Adrenal gland (tissue), 5 donors: Measurements from ENCODE around the gene LRRC36.

ENCODE experiments used
- POLR2A ChIP-seq, 2 donors: fragments of 450-650 bp; IDR thresholded peaks; one replicate each; pipeline ENCODE4 v1.6.1; 2017; ENCODE audit warnings: antibody characterized with exemption in 2 of 2, mild to moderate bottlenecking in 2 of 2, moderate library complexity in 1 of 2
- TF ChIP-seq, protein P1 (sequence below), 6 experiments: fragments of 450-650 bp in 4 of 6; fragments of 200-600 bp in 2 of 6; sonication (generic) in 1 of 6; IDR thresholded peaks; 1 replicate in 5 of 6; 2 replicates in 1 of 6; pipeline versions ENCODE4 v1.5.1 to v1.8.0; 2016 to 2021; ENCODE audit warnings: antibody characterized with exemption in 6 of 6, mild to moderate bottlenecking in 2 of 6, moderate library complexity in 1 of 6
- donor health status: DM: no; HTN: no; CAD: no.

DNA sequence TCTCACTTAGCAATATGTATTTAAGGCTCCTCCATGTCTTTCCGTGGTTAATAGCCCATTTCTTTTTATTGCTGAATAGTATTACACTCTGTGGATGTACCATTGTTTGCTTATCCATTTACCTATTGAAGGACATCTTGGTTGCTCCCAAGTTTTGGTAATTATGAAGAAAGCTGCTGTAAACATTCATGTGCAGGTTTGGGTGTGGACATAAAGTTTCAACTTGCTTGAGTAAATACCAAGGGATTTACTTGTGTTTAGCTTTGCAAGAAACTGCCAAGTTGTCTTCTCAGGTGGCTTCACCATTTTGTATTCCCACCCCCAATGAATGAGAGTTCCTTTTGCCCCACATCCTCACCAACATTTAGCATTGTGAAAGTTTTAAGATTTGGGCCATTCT lies 9.5 kb downstream of the LRRC36 start:
- TF ChIP-seq, protein P1, sequence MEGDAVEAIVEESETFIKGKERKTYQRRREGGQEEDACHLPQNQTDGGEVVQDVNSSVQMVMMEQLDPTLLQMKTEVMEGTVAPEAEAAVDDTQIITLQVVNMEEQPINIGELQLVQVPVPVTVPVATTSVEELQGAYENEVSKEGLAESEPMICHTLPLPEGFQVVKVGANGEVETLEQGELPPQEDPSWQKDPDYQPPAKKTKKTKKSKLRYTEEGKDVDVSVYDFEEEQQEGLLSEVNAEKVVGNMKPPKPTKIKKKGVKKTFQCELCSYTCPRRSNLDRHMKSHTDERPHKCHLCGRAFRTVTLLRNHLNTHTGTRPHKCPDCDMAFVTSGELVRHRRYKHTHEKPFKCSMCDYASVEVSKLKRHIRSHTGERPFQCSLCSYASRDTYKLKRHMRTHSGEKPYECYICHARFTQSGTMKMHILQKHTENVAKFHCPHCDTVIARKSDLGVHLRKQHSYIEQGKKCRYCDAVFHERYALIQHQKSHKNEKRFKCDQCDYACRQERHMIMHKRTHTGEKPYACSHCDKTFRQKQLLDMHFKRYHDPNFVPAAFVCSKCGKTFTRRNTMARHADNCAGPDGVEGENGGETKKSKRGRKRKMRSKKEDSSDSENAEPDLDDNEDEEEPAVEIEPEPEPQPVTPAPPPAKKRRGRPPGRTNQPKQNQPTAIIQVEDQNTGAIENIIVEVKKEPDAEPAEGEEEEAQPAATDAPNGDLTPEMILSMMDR (IDR thresholded peaks at IDR 0.05) = no peak
- no peak for TF ChIP-seq POLR2A (IDR thresholded peaks at IDR 0.05)
